NCI-H748 (cell line): ENCODE results near the gene DBH.

Experiments
- DNase-seq: peaks from one replicate; lab custom pipeline; 2025; ENCODE audit not compliant: unreplicated experiment; lab: John Stamatoyannopoulos, UW

DBH gene

DNA sequence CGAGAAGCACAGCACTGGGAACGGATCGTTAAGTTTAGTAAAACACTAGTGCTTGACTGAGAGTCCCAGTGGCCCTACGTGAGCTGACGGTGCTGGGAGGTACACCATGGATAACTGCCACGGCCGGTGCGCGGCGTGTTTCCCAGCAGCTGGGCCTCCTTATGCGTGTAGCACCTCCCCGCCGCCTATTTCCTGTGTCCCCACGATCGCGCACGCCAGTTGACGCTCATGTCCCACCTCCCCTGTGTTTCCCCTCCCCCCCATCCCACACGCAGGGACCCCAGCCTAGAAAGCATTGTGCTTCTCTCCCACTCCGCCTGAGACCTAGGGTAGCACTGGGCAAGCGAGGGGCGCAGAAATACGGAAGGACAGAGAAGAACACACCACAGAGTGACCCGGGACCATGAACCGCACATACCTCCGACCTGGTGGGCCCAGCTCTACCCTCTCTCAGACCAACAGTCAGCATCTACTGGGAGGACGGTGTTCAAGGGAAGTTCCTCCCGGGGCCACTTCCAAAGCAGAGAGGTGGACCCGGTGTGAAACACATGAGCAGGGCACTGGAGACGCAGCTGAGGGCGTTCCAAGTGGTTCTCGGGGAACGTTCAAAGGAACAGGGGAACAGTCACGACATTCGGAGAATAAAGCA lies 45.6 kb downstream of the DBH start:
- no peak for DNase-seq

DNA sequence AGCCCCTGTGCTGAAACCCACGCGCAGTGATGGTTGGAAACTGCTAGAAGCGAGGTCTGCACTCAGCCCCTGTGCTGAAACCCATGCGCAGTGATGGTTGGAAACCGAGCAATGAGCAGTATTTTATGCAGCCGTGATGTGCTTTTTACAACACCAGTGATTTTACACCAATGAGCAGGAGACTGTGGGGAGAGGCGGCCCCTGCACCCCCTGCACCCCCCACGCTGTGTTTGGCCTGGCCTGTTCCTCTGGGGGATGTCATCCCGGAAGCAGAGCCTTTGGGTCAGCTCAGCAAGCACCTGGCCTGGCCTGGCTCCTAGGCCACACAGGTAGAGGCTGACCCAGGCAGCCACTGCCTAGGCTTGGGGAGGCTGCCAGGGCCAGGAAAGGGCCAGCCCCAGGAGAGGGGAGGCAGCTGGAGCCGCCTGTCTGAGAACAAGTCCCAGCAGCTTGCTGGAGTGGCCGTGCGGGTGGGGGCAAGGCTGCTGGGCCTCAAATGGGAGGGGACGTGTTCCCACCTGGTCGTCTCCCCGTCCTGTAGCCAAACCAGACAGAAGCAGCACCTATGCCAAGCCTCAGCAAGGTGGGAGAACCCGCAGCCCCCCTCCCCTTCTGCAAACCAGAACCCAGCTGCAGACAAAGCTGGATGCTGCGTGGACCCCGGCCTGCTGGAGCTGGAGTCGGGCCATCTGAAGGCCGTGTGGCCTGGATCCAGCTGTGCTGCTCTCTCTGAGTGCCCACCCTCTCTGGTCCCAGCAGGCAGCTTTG lies 46.8 kb downstream of the DBH start:
- no peak for DNase-seq

DNA sequence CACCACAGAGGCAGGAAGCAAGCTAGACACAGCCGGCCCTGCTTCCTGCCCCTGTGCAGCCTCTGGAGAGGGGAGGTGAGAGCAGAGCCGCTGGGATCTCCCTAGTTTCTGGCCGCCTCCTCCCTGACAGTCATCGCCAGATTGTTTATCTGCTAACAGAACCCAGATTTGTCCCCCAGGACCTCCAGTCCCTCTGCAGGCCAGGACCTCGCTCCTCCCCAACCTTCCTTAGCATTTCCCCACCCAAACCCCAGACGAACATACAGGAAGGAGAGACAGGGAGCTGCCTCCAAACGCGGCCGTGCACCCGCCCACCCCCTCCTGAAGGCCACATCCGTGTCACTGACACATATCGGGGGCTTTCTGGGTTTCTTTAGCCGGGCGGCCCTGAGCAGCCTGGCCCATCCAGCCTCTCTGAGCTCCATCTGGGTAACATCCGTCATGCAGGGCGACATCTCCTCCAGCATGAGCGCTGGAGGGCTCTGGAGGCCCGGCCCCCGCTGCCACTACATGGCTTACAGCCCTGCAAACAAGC lies 47.5 kb downstream of the DBH start:
- no peak for DNase-seq

DNA sequence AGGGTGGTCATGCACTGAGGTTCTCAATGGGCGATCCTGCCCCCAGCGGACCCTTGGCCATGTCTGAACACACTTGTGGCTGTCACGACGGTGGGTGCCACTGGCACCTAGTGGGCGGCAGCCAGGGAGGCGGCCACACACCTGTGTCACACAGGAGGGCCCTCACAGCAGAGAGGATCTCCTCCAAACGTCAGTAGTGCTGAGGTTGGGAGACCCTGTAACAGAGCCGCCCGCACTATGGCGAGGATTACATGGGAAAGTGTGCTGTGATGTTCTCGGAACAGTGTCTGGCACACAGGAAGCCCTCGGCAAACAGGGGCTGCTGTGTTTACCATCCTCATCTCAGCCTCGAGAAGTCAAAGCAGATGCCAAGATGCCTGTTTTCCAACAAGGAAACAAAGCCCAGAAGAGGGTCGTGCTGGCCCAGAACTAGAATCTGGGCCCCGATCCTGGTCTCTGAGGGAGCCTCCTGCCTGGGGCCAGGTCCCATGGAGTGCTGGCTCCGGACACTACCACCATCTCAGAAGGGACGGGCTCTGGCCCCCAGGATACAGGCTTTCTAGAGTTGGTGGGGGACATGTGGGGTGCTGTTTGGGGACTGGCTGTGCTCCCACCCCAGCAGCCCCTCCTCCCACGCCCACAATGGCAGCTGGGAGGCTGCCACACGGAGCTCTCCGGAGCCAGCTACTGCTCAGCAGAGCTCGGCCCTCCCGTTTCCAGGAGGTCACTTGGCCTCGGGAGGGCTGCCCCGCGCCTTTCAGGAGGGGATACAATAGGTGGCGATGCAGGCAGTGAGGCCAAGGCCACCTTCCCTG lies 48.2 kb downstream of the DBH start:
- DNase-seq = no peak

DNA sequence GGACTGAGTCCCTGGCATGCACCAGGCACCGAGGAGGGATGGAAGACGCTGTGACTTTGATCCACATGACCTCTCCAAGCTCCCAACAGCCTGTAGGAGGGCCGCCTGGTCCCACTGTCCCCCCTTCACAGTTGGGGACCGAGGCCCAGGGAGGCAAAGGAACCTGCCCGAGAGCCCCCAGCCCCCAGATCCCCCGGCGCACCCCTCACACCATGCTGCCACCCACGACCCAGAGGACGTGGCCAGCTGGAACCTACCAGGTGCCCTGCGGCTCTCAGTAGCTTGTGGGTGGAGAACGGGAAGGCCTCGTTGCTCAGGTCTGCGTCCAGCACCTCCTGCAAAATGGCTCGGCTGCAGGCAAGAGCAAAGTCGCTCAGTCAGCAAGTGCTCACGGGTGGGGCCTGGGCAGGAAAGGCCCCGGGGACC lies 48.8 kb downstream of the DBH start:
- DNase-seq = no peak

DNA sequence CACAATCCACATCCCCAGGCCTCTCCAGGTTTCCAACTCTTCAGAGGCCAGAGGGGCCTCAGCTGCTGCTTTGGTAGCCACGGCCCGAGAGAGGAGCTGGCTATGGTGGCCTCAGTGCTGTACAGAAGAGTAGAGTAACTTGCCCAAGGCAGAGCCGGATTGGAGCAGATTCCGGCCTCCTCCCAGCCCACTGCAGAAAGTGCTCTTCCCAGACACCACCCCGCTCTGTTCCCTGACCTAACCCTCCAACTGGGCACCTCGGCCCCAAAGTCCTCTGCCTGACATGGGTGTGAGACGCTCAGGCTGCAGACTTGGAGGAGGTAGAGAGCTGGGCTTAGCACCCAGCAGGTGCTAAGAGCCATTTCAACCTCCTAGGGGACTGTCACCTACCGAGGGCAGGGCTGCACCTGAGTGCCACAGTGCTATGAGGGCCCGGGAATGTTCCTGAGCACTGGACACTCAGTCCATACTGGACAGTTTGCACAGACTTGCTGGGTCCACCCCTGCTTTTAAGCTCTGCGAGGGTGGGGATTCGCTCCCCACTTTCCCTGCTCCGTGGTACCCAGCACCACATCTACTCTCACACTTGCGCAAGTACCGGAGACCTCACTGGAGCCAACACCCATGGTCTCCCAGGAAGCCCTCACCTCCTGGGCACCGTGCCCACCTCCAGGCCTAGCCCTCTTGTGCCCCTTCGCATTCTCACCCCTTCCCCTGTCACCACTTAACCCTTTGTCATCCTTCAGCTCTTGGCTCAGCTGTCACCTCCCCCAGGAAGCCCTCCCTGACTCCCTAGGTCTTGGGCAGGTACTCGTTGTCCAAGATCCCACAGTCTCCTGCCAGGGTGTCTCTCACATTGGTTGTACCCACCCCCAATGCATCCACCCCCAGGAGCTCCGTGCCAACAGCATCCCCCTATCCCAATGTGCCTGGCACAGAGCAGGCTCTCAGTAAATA lies 49.8 kb downstream of the DBH start:
- no peak for DNase-seq

DNA sequence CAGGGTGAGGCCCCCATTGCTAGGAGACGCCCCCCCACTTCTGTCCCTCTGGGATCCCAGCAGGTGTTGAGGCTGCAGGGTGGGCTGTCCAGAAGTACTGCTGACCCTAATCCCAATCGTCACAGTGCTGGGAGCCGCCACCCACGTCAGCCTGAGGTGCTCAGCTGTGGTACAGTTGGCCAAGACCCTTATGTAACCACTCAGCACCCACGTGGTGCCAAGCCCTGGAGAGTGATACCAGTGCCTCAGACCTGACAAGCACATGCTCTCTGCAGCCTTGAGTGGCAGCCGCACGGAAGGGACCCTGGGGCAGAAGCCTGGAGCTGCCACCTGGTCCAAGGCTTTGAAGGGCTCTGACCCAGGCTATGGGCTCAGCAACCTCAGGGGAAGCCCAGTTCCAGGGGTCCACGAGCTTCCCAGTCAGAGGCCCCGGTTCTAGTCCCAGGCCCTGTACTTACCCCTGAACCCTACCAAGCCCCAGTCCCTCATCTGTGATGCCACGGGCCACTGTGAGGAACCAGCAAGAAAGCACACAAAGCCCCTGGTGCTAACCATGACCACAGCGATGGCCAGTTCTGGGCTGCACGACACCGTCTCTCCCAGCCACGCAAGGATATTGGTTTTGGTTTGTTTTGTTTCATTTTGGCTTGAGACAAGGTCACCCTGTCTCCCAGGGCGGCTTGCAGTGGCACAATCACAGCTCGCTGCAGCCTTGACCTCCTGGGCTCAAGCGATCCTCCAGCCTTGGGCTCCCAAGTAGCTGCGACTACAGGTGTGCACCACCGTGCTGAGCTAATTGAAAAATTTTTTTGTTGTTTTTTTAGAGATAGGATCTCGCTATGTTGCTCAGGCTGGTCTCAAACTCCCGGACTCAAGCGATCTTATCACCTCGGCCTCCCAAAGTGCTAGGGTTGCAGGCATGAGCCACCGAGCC lies 50.7 kb downstream of the DBH start:
- DNase-seq = no peak

DNA sequence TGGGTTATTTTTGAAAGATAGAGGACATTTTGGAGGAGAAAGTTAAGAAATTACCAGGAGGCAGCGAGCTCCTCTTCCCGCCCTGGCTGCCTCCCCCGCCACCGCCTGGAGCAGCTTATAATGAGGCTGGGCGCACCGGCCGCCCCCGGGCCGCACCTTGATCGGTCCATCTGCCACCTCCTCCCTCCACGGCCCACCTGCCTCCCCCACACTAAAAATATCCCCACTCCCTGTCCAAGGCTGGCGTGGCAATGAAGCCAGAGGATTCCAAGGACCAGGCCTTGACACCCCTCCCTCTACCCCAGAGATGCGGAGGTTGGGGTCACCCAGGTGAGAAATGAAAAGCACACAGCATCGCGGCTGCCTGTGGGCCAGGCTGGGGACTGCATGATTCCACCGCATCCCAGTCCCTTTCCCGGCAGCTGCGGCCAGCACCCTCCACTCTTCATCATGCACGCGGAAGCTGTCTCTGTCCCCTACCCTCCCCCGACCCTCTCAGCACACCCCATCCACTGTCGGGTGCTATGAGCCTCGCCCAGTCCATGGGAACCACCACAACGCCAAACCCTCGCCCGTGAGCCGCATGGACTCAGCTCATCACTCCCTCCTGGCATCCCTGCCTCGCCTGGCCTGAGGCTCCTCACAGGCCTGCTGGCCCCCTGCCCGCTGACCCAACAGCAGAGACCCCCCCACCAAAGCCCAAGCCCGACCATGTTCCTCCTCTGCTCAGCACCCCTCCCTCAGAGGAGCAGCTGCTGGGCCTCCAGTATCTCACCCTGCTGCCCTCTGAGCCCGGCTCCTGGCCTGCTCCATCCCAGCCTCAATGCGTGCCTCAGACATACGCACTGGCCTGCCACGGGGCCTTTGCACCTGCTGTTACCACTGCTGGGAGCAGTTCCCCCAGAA lies 51.9 kb downstream of the DBH start:
- DNase-seq = no peak

DNA sequence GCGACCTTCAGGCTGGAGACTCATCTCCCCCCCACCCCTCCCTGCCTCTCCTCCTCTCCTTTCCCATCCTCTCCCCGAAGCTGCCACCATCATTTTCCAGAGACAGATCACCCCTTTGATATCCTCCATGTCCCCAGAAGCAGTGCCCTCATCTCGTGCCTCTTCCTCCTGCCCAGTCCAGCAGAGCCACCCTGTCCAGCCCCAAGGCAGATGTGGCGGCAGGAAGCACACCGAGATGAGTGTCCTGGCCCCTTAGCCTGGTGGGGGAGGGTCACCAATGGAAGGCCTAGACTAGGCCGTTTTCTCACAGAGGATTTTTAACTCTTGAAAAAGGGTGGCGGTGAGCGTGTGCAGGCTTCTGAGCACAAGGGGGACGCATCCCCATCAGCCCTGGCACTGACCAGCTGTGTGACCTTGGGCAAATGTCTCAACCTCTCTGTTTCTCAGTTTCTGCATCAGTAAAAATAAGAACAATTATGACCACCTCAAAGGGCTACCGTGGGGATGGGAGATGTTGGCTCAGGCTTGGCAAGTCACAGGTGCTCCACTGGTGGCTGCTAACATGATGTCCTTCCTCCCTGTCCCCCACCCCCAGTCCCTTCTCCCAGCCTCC lies 53.1 kb downstream of the DBH start:
- DNase-seq = no peak

DNA sequence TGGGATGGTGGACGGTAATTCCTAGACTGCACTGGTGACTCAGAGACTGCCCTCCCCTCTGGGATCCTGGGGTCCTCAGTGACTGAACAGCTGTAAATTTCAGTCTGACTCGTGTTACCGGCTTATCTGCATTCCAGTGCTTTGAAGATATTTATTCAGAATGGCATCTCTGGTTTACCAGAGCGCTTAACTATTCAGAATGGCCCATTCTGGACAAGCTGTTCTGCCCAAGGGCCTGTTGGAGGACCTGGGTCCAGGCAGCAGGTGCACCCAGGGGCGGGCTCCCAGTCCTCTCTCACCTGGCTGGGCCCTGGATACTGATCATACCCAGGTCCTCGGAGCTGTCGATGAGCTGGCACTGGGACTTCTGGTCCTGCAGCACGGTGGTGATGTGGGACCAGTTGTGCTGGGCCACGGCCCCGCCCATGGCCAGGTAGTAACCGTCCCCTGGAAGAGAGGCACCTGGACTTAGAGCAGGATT lies 54.0 kb downstream of the DBH start:
- no peak for DNase-seq

DNA sequence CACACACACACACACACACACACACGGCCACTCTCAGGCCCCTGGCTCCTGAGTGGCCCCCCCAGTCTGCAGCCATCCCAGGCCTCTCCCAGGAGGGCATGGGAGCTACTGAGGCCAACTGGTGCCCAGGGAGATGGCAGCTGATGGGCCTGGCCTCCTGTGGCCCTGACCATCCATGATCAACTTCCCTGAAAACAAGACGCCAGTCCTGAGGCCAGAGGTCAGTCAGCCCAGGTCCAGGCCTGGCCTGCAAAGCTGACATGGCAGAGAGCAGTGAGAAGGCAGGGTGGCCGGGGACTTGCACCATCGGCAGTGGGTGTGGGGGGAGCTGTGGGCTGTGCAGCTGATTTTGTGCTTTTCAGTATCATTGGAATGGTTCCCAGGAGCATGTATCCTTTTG lies 55.0 kb downstream of the DBH start:
- no peak for DNase-seq

DNA sequence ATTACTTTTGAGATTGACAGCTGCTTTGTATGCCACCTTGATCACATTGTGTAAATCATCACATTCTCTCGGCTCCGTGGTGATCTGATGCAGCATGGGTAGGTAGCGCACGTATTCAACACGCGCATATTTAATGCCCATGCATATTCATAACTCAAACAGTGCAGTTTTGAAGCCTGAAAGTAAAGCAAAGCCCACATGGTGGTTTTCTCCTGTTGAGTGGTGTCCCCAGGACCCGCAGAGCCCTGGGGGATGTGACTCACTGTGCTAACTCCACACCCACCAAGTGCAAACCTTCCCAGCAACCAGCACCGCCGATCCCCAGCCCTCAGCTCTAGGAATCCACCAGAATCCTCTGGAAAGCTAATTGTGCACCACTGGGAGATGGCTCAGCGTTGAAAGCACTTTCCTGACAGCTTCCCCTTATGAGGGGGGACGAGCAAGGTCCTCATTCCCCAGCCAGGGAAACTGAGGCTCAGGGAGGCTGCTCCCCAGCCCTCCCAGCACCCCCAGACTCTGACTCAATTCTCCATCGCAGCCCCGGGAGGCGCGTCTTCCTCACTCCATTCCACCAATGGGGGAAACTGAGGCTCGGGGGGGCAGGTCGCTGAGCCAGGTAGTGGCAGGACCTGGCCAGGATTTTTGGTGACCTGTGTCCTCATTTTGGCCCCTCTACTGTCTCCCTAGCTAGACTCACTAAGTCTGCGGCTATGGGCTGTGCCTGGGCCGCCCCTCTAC lies 55.6 kb downstream of the DBH start:
- no peak for DNase-seq

DNA sequence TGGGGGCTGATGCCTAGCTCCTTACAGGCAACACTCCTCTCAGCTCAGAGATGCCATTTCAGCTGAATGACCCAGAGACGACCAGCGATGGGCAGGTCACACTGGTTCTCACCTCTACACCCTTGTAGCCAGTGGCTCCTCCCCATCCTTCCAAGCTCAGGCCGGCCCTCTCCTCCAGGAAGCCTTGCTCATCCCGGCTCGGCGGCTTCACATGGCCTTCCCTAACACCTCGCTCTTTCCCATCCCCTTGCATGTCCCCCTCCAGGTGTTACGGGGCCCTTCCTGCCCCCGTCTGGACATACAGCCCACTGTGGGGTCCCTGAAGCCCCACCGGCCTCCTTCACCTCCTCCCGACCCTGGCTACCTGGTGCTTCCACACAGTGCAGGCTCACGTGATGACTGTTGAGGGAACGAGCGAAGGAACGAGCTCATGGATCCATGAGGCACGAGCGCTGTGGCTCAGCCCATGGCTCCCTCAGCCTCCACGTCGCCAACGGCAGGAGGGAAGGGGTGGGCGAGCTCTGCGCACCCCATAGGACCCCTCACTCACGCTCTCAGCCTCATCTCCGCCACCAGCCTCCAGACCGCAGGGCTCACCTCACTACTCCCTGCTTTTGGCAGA lies 56.3 kb downstream of the DBH start:
- no peak for DNase-seq

DNA sequence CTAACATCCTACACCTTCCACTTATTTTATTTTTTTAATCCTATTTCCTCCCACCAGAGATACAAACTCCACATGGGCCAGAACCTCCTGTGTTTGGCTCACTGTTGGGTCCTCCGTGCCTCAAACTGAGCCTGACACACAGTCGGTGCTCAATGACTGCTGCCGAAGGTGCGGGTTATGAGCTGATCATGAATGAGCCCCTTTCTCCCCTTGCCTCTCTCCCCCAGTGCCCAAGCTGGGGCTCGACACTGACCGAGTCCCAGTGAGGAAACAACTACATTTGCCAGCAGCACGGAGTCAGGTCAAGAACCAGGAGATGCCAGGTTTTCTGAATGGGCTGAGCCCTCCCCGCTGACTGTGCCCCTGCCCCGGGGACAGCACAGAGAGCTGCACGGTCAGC lies 57.0 kb downstream of the DBH start:
- no peak for DNase-seq

DNA sequence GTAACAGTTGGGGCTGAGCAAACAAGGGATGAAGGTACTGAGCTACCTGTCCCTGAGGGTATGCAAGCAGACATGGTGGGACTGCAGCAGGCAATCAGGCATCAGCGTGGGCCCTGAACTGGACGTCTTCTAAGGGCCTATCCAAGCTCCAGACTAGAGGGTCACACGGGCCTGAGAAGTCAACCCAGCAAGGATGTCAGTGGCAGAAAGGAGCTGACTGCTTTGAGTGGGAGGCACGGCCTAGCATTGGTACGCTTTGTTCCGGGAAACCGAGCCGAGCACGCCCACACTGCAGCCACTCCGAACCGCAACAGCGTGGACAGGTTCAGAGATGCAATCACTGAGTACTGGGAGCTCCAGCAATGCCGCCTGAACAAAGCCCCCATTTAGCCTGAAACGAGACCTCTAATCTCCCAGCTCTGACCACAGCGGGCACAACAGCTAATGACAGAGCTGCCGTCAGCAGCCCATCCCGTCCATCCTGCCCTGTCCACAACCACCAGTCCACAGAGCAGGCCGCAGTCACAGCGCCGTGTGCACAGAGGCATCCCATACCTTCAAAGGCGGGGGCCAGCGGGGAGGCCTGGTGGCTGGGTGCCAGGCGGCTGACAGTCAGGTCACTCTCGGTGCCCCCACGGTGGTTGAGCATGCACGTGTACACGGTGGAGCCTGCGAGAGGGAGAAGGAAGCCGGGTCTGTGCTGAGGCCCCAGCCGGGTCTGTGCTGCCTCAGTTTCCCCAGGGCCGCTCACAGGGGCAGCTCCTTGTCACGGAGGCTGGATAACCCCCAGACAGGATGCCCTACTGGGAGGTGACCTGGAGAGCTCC lies 57.8 kb downstream of the DBH start:
- DNase-seq = no peak

DNA sequence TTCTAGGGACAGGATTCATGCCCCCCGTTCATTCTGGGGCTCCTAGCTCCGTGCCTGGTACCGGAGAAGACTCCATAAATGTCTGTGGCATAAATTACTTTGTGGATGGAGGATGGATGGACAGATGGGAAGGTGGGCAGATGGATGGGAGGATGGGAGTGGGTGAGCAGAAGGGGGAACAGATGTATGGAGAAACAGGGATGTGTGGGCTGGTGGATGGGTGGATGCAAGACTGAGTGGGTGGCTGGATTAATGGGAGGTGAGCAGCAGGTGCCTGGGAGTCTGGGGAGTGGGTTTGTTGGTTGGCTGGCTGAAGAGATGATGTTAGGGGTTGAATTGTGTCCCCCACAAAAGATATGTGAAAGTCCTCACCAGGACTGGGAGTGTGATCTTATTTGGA lies 58.5 kb downstream of the DBH start:
- DNase-seq = no peak
